CD14-positive monocyte (primary cell): Measurements from ENCODE around the gene ENO2. TPM values are rescaled to one million over a fixed set of nuclear protein-coding genes. Genes with fewer than 3 reads are reported as not detected.
A peak's percentile ranks its signal among the peaks of the same experiment; 100 is the strongest.

Source experiments
- DNase-seq, 3 donors: peaks; one replicate each; pipeline ENCODE4 v3.0.0-alpha.2; 2011 to 2022
- H2AFZ ChIP-seq: 2 replicates; pipeline ENCODE4 v1.6.0; 2012; ENCODE audit warnings: mild to moderate bottlenecking, low read depth, low read length, inconsistent platforms; ENCODE audit not compliant: insufficient read depth, poor library complexity, severe bottlenecking
- H3K27ac ChIP-seq, 2 donors: 1 replicate in 1 of 2; 2 replicates in 1 of 2; pipeline ENCODE4 v1.5.1; 2012 to 2013; ENCODE audit warnings: low read length in 2 of 2, control low read depth in 1 of 2, inconsistent platforms in 1 of 2, low read depth in 1 of 2, mild to moderate bottlenecking in 1 of 2
- H3K27me3 ChIP-seq, 2 donors: one replicate each; pipeline versions ENCODE4 v1.6.0 to v1.6.1; 2011 to 2013; ENCODE audit warnings: low read length in 2 of 2; ENCODE audit not compliant: control insufficient read depth in 2 of 2, insufficient read depth in 2 of 2
- H3K36me3 ChIP-seq, 2 donors: replicated peaks in 1 of 2; 1 replicate in 1 of 2; 2 replicates in 1 of 2; pipeline versions ENCODE4 v1.5.1 to v1.6.1; 2012 to 2013; ENCODE audit warnings: low read length in 2 of 2, control low read depth in 1 of 2, inconsistent platforms in 1 of 2, mild to moderate bottlenecking in 1 of 2; ENCODE audit not compliant: insufficient read depth in 2 of 2, control insufficient read depth in 1 of 2
- H3K4me1 ChIP-seq, 2 donors: 1 replicate in 1 of 2; 2 replicates in 1 of 2; pipeline versions ENCODE4 v1.5.1 to v1.6.1; 2012 to 2013; ENCODE audit warnings: low read length in 2 of 2, control low read depth in 1 of 2, inconsistent platforms in 1 of 2, mild to moderate bottlenecking in 1 of 2, moderate library complexity in 1 of 2; ENCODE audit not compliant: insufficient read depth in 2 of 2, control insufficient read depth in 1 of 2
- H3K4me2 ChIP-seq: replicated peaks from 2 replicates; pipeline ENCODE3; 2012; ENCODE audit warnings: low read length, moderate library complexity, mild to moderate bottlenecking; ENCODE audit not compliant: poor library complexity, severe bottlenecking; ENCODE audit errors: extremely low read depth
- H3K4me3 ChIP-seq, 3 experiments: fragments of 200-600 bp in 1 of 3; sonication (generic) in 1 of 3; replicated peaks in 1 of 3; 1 replicate in 2 of 3; 2 replicates in 1 of 3; pipeline ENCODE4 v1.5.1; 2011 to 2013; ENCODE audit warnings: low read length in 3 of 3, mild to moderate bottlenecking in 3 of 3, control low read depth in 2 of 3, low read depth in 2 of 3, inconsistent platforms in 1 of 3, moderate library complexity in 1 of 3
- H3K79me2 ChIP-seq: 2 replicates; pipeline ENCODE4 v1.6.0; 2012; ENCODE audit warnings: mild to moderate bottlenecking, control low read depth, inconsistent platforms, low read length, moderate library complexity; ENCODE audit not compliant: insufficient read depth
- H3K9ac ChIP-seq: 2 replicates; pipeline ENCODE4 v1.6.0; 2017; ENCODE audit warnings: low read length, mild to moderate bottlenecking; ENCODE audit not compliant: insufficient read depth, poor library complexity, severe bottlenecking
- H3K9me3 ChIP-seq, 2 donors: replicated peaks in 1 of 2; 1 replicate in 1 of 2; 2 replicates in 1 of 2; pipeline versions ENCODE4 v1.5.1 to v1.6.1; 2012 to 2013; ENCODE audit warnings: low read length in 2 of 2, control low read depth in 1 of 2; ENCODE audit not compliant: control insufficient read depth in 1 of 2, insufficient read depth in 1 of 2
- H4K20me1 ChIP-seq: 2 replicates; pipeline ENCODE4 v1.6.0; 2012; ENCODE audit warnings: mild to moderate bottlenecking, low read length, control low read depth, moderate library complexity; ENCODE audit not compliant: insufficient read depth
- H3K27ac Mint-ChIP-seq, 7 donors: one replicate each; pipeline ENCODE4 v1.8.0; 2020; ENCODE audit warnings: mild to moderate bottlenecking in 7 of 7, mixed read lengths in 7 of 7, moderate library complexity in 6 of 7, inconsistent platforms in 2 of 7
- H3K27me3 Mint-ChIP-seq, 3 donors: one replicate each; pipeline ENCODE4 v1.8.0; 2021 to 2022; ENCODE audit warnings: low read depth in 3 of 3, mild to moderate bottlenecking in 3 of 3, mixed read lengths in 3 of 3, moderate library complexity in 3 of 3, inconsistent platforms in 1 of 3
- H3K36me3 Mint-ChIP-seq, 2 donors: one replicate each; pipeline ENCODE4 v1.8.0; 2020; ENCODE audit warnings: mixed read lengths in 2 of 2, inconsistent platforms in 1 of 2, mild to moderate bottlenecking in 1 of 2
- H3K4me1 Mint-ChIP-seq: one replicate; pipeline ENCODE4 v1.8.0; 2020; ENCODE audit warnings: mild to moderate bottlenecking, mixed read lengths
- H3K4me3 Mint-ChIP-seq, 2 donors: one replicate each; pipeline ENCODE4 v1.8.0; 2020; ENCODE audit warnings: mild to moderate bottlenecking in 2 of 2, mixed read lengths in 2 of 2, moderate library complexity in 1 of 2
- H3K9me3 Mint-ChIP-seq, 7 donors: one replicate each; pipeline ENCODE4 v1.8.0; 2020 to 2022; ENCODE audit warnings: mixed read lengths in 7 of 7, mild to moderate bottlenecking in 6 of 7, moderate library complexity in 6 of 7, inconsistent platforms in 2 of 7
- CTCF ChIP-seq: fragments of 200-600 bp; IDR thresholded peaks from one replicate; pipeline ENCODE4 v1.8.0; 2022; ENCODE audit warnings: antibody characterized with exemption, mild to moderate bottlenecking
- WGBS: methylation state at CpG from one replicate; pipeline ENCODE4 v1.1.5; 2013; ENCODE audit warnings: missing lambda C conversion rate; ENCODE audit not compliant: insufficient coverage; 5-methylcytosine and 5-hydroxymethylcytosine counted together
- intact Hi-C, 2 donors: fragments of 100-400 bp; cut with micrococcal nuclease; formaldehyde crosslinking; loops; one replicate each; pipeline versions ENCODE4 v1.15.0 to v1.15.1; 2023
- polyA plus RNA-seq, 3 donors: library from polyadenylated mRNA; depleted of rRNA in 1 of 3; unstranded in 2 of 3; stranded (reverse) in 1 of 3; fragments of 300-500 nt in 2 of 3; fragments of >200 nt in 1 of 3; fragmentation: Illumina TruSeq in 2 of 3; gene quantifications; 1 replicate in 2 of 3; 2 replicates in 1 of 3; pipeline ENCODE4 v1.2.3, GENCODE V29; 2012 to 2021

ENO2 gene
- polyA plus RNA-seq, 3 donors, result 0.09 to 0.43 (median 0.19) TPM

- peaks cover 0 to 13% of the 10 kb centered on the region in 2 donors for H3K36me3 Mint-ChIP-seq
- WGBS, result 96% methylated on average over 8 of the region's 11 CpGs
- H3K4me2 ChIP-seq, result no peak overlapping the region
Observed at GRCh38 chr12:6916426-6917200, 2.2 kb downstream of the ENO2 start.

More at GRCh38 chr12:6916426-6917200, 2.2 kb downstream of the ENO2 start:
- Mint-ChIP-seq H3K9me3 (peaks cover 0 to 9% (median 5%) of the 10 kb centered on the region in 7 donors), H3K27ac (peak overlapping the region in 1 of 7 donors; percentile 43), H3K4me1 (peaks cover 19% of the 10 kb centered on the region), H3K27me3 (peaks cover 63 to 66% (median 63%) of the 10 kb centered on the region in 3 donors), H3K4me3 (peak overlapping the region in 1 of 2 donors; percentile 28)
- Histone ChIP-seq H2AFZ (no peak overlapping the region), H3K9ac (no peak overlapping the region), H3K9me3 (peaks cover 0 to 10% of the 10 kb centered on the region in 2 donors), H3K36me3 (no peaks in the 10 kb centered on the region), H3K4me1 (peaks cover 13 to 19% of the 10 kb centered on the region in 2 donors), H3K27ac (no peak overlapping the region), H3K79me2 (no peaks in the 10 kb centered on the region), H3K4me3 (no peak overlapping the region), H4K20me1 (no peaks in the 10 kb centered on the region), H3K27me3 (peaks cover 21 to 58% of the 10 kb centered on the region in 2 donors)
- intact Hi-C loops, result no loop called here
- no peak for TF ChIP-seq CTCF
- no peak for DNase-seq
